Natural killer cell treated with Interleukin-12 subunit alpha and Interleukin-12 subunit beta and Interleukin-15 and Interleukin-18, amount 100 ng/mL, for 72 hours (primary cell): ENCODE results near the gene DMXL2. TPM values are rescaled to one million over a fixed set of nuclear protein-coding genes. Genes with fewer than 3 reads are reported as not detected.
"Not testable (repeated sequence)": the region's sequence is repeated elsewhere in the genome, so short reads cannot be mapped to it uniquely, and the experiment has no call there.

ENCODE experiments used
- ATAC-seq, 2 donors: fragments of 150-1000 bp; cut with Tn5 transposase in 1 of 2; sonication (Bioruptor Pico), chemical (Tn5 transposase) in 1 of 2; 2 replicates each; pipeline ENCODE4 v1.10.0; 2021
- DNase-seq: peaks from one replicate; pipeline ENCODE4 v3.0.0; 2022; ENCODE audit warnings: low spot score
- H3K27ac Mint-ChIP-seq, 2 donors: 1 replicate in 1 of 2; 2 replicates in 1 of 2; pipeline ENCODE4 v1.8.0; 2022; ENCODE audit warnings: mixed read lengths in 2 of 2, mild to moderate bottlenecking in 1 of 2, moderate library complexity in 1 of 2
- H3K27me3 Mint-ChIP-seq, 2 donors: 1 replicate in 1 of 2; 2 replicates in 1 of 2; pipeline ENCODE4 v1.8.0; 2022; ENCODE audit warnings: mixed read lengths in 2 of 2
- H3K36me3 Mint-ChIP-seq: one replicate; pipeline ENCODE4 v1.8.0; 2022; ENCODE audit warnings: mixed read lengths
- H3K4me1 Mint-ChIP-seq, 2 donors: 1 replicate in 1 of 2; 2 replicates in 1 of 2; pipeline ENCODE4 v1.8.0; 2022; ENCODE audit warnings: low read depth in 2 of 2, mixed read lengths in 2 of 2, mild to moderate bottlenecking in 1 of 2
- H3K4me3 Mint-ChIP-seq: one replicate; pipeline ENCODE4 v1.8.0; 2022; ENCODE audit warnings: mixed read lengths
- H3K9me3 Mint-ChIP-seq: 2 replicates; pipeline ENCODE4 v1.8.0; 2022; ENCODE audit warnings: mixed read lengths
- total RNA-seq, 2 donors: library from RNA; stranded (reverse); gene quantifications; one replicate each; pipeline ENCODE4 v1.2.3, GENCODE V29; 2022

The DMXL2 gene
- total RNA-seq, 2 donors from 2014 or later, result 7.8 to 9.2 TPM

- Mint-ChIP-seq H3K27me3 (no peaks in the 10 kb centered on the region), H3K36me3 (no peaks in the 10 kb centered on the region), H3K9me3 (no peaks in the 10 kb centered on the region), H3K27ac (no peak overlapping the region), H3K4me1 (no peaks in the 10 kb centered on the region), H3K4me3 (no peak overlapping the region)
- DNase-seq (no peak), ATAC-seq (no peak)
These were observed 8.6 kb downstream of the DMXL2 start for GRCh38 chr15:51613951-51614350.

- not testable (repeated sequence) for H3K4me1 Mint-ChIP-seq, H3K27me3 Mint-ChIP-seq, H3K27ac Mint-ChIP-seq, H3K4me3 Mint-ChIP-seq, DNase-seq, H3K9me3 Mint-ChIP-seq, ATAC-seq, H3K36me3 Mint-ChIP-seq
These were observed 9.9 kb downstream of the DMXL2 start for GRCh38 chr15:51612669-51613068.

GRCh38 chr15:51603462-51603948 lies 19.1 kb downstream of the DMXL2 start:
- H3K4me1 Mint-ChIP-seq, H3K4me3 Mint-ChIP-seq, ATAC-seq, H3K9me3 Mint-ChIP-seq, H3K27ac Mint-ChIP-seq, H3K36me3 Mint-ChIP-seq, DNase-seq: not testable (repeated sequence)
- peaks cover 5 to 11% of the 10 kb centered on the region in 2 donors for H3K27me3 Mint-ChIP-seq

- Mint-ChIP-seq H3K4me3 (no peak overlapping the region), H3K4me1 (peaks cover 4 to 8% of the 10 kb centered on the region in 2 donors), H3K9me3 (peaks cover 8% of the 10 kb centered on the region), H3K27ac (no peak overlapping the region), H3K36me3 (no peaks in the 10 kb centered on the region), H3K27me3 (peaks cover 5 to 11% of the 10 kb centered on the region in 2 donors)
- no peak for ATAC-seq
- DNase-seq, result no peak
These were observed 19.6 kb downstream of the DMXL2 start for GRCh38 chr15:51603002-51603401.

GRCh38 chr15:51602484-51602883 lies 20.1 kb downstream of the DMXL2 start:
- ATAC-seq (no peak), DNase-seq (no peak)
- Mint-ChIP-seq H3K27me3 (peaks cover 5 to 11% of the 10 kb centered on the region in 2 donors), H3K4me3 (no peak overlapping the region), H3K9me3 (peaks cover 8% of the 10 kb centered on the region), H3K4me1 (peaks cover 4 to 8% of the 10 kb centered on the region in 2 donors), H3K36me3 (no peaks in the 10 kb centered on the region), H3K27ac (no peak overlapping the region)

GRCh38 chr15:51601801-51602200 lies 20.8 kb downstream of the DMXL2 start:
- H3K9me3 Mint-ChIP-seq, result peaks cover 8% of the 10 kb centered on the region
- DNase-seq (no peak), ATAC-seq (no peak)
- no peak overlapping the region for H3K27ac Mint-ChIP-seq
- H3K4me3 Mint-ChIP-seq, result no peak overlapping the region
- H3K36me3 Mint-ChIP-seq, result no peaks in the 10 kb centered on the region
- peaks cover 5 to 11% of the 10 kb centered on the region in 2 donors for H3K27me3 Mint-ChIP-seq
- peaks cover 4 to 8% of the 10 kb centered on the region in 2 donors for H3K4me1 Mint-ChIP-seq

GRCh38 chr15:51600114-51600513 lies 22.5 kb downstream of the DMXL2 start:
- Mint-ChIP-seq H3K27ac (no peak overlapping the region), H3K4me3 (no peak overlapping the region), H3K27me3 (peaks cover 5 to 11% of the 10 kb centered on the region in 2 donors), H3K9me3 (peaks cover 8% of the 10 kb centered on the region), H3K4me1 (peaks cover 4 to 8% of the 10 kb centered on the region in 2 donors), H3K36me3 (no peaks in the 10 kb centered on the region)
- DNase-seq (no peak), ATAC-seq (no peak)

GRCh38 chr15:51589881-51590568 lies 32.5 kb downstream of the DMXL2 start:
- ATAC-seq (no peak), DNase-seq (no peak)
- Mint-ChIP-seq H3K27ac (no peak overlapping the region), H3K36me3 (peaks cover 33% of the 10 kb centered on the region), H3K4me1 (no peaks in the 10 kb centered on the region), H3K9me3 (peaks cover 19% of the 10 kb centered on the region), H3K4me3 (no peak overlapping the region), H3K27me3 (peaks cover 0 to 4% of the 10 kb centered on the region in 2 donors)

- DNase-seq (no peak), ATAC-seq (no peak)
- Mint-ChIP-seq H3K4me3 (no peak overlapping the region), H3K36me3 (peaks cover 32% of the 10 kb centered on the region), H3K4me1 (no peaks in the 10 kb centered on the region), H3K27me3 (peaks cover 0 to 4% of the 10 kb centered on the region in 2 donors), H3K27ac (no peak overlapping the region), H3K9me3 (peaks cover 19% of the 10 kb centered on the region)
These were observed 33.6 kb downstream of the DMXL2 start for GRCh38 chr15:51588966-51589365.

- Mint-ChIP-seq H3K9me3 (peaks cover 13% of the 10 kb centered on the region), H3K36me3 (peaks cover 21% of the 10 kb centered on the region), H3K27me3 (peaks cover 0 to 3% of the 10 kb centered on the region in 2 donors), H3K4me1 (no peaks in the 10 kb centered on the region), H3K4me3 (no peak overlapping the region), H3K27ac (no peak overlapping the region)
- ATAC-seq (no peak), DNase-seq (no peak)
These were observed 36.6 kb downstream of the DMXL2 start for GRCh38 chr15:51585986-51586385.

- DNase-seq, result no peak
- Mint-ChIP-seq H3K4me3 (no peak overlapping the region), H3K27ac (no peak overlapping the region), H3K36me3 (peaks cover 6% of the 10 kb centered on the region), H3K4me1 (peaks cover 0 to 3% of the 10 kb centered on the region in 2 donors), H3K9me3 (peaks cover 6% of the 10 kb centered on the region), H3K27me3 (no peaks in the 10 kb centered on the region)
- no peak for ATAC-seq
These were observed 41.6 kb downstream of the DMXL2 start for GRCh38 chr15:51580982-51581381.

GRCh38 chr15:51580385-51580784 lies 42.2 kb downstream of the DMXL2 start:
- DNase-seq (no peak), ATAC-seq (no peak)
- no peak overlapping the region for H3K27ac Mint-ChIP-seq
- H3K4me3 Mint-ChIP-seq, result no peak overlapping the region
- H3K9me3 Mint-ChIP-seq, result peaks cover 5% of the 10 kb centered on the region
- H3K27me3 Mint-ChIP-seq, result no peaks in the 10 kb centered on the region
- peaks cover 0 to 3% of the 10 kb centered on the region in 2 donors for H3K4me1 Mint-ChIP-seq
- H3K36me3 Mint-ChIP-seq, result peaks cover 2% of the 10 kb centered on the region

GRCh38 chr15:51579012-51579411 lies 43.6 kb downstream of the DMXL2 start:
- Mint-ChIP-seq H3K27me3 (no peaks in the 10 kb centered on the region), H3K36me3 (no peaks in the 10 kb centered on the region), H3K27ac (no peak overlapping the region), H3K4me3 (no peak overlapping the region), H3K4me1 (peaks cover 0 to 3% of the 10 kb centered on the region in 2 donors), H3K9me3 (peaks cover 3% of the 10 kb centered on the region)
- DNase-seq (no peak), ATAC-seq (no peak)

GRCh38 chr15:51577636-51578304 lies 44.8 kb downstream of the DMXL2 start:
- no peak overlapping the region for H3K4me3 Mint-ChIP-seq
- DNase-seq (no peak), ATAC-seq (no peak)
- H3K4me1 Mint-ChIP-seq, result peaks cover 0 to 3% of the 10 kb centered on the region in 2 donors
- H3K36me3 Mint-ChIP-seq, result no peaks in the 10 kb centered on the region
- peaks cover 3% of the 10 kb centered on the region for H3K9me3 Mint-ChIP-seq
- no peak overlapping the region for H3K27ac Mint-ChIP-seq
- no peaks in the 10 kb centered on the region for H3K27me3 Mint-ChIP-seq
